ENCODE data around the gene MRPS21. TPM values are rescaled to one million over a fixed set of nuclear protein-coding genes. Genes with fewer than 3 reads are reported as not detected.

Gene MRPS21
- total RNA-seq, 4 donors from 2014 or later, result 34.1 to 49.7 (median 38.0) TPM

GRCh38 chr1:150259217-150259616 is 34.4 kb upstream of the MRPS21 start:
- intact Hi-C loops (cut with DNase I; ENCODE audit: low total_unique reads), result no loop called here
- DNase-seq (ENCODE audit: low spot score in 2 of 2), result no peak
- H3K4me3 ChIP-seq (ENCODE audit: low read depth, poor library complexity, severe bottlenecking), result no peak overlapping the region
- no peak for TF ChIP-seq POLR2A (IDR thresholded peaks at IDR 0.05)
- TF ChIP-seq, protein P1, sequence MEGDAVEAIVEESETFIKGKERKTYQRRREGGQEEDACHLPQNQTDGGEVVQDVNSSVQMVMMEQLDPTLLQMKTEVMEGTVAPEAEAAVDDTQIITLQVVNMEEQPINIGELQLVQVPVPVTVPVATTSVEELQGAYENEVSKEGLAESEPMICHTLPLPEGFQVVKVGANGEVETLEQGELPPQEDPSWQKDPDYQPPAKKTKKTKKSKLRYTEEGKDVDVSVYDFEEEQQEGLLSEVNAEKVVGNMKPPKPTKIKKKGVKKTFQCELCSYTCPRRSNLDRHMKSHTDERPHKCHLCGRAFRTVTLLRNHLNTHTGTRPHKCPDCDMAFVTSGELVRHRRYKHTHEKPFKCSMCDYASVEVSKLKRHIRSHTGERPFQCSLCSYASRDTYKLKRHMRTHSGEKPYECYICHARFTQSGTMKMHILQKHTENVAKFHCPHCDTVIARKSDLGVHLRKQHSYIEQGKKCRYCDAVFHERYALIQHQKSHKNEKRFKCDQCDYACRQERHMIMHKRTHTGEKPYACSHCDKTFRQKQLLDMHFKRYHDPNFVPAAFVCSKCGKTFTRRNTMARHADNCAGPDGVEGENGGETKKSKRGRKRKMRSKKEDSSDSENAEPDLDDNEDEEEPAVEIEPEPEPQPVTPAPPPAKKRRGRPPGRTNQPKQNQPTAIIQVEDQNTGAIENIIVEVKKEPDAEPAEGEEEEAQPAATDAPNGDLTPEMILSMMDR (IDR thresholded peaks at IDR 0.05), result no peak
- WGBS, 2 donors, result 44% methylated on average over 4 of the region's 4 CpGs

DNA sequence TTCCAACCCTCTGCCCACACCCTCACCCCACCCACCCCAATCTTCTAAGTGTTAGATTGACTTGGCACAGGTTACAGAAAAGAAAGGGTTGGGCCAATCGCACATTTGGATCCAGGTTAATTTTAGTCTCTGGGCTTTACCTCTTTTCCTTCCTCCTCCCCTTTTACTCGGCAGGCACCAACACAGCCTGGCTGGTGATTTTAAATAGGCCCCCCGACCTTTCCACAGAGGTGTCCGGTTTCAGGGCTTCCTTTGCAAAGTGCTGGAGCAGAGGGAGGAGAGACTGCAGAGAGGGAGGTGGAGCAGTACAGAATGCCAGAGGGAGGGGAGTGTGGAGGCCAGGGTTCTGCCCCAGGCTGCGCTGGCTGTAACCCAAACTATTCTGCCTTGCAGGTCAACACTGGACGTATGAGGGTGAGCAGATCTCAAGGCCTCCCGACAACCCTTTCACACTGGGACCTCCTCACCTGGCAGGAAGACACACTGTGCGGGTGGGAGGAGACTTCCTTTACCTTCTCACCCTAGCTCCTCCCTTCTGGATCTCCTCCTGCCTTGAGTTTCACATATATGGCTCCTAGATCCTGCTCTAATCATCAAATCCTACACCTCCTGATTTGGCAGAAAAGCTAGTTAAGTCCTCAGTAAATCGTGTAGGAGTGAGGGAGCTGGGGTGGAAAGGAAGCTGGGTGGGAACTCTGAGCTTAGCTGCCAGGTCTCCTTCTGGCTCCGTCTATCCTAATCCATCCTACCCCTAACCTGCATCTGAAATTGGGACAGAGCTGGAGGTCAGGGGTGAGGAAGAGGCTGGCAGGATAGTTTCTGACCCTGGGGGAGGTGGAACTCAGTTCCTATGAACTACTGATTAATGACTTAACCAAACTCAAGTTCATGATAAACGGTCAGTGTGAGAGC is 33.6 kb upstream of the MRPS21 start:
- H3K4me3 ChIP-seq (ENCODE audit: low read depth, poor library complexity, severe bottlenecking), result no peak overlapping the region
- TF ChIP-seq, protein P1 (IDR thresholded peaks at IDR 0.05), result no peak
- no peak for TF ChIP-seq POLR2A (IDR thresholded peaks at IDR 0.05)
- DNase-seq (ENCODE audit: low spot score in 2 of 2), result no peak

GRCh38 chr1:150261367-150261766 is 32.3 kb upstream of the MRPS21 start:
- TF ChIP-seq POLR2A (IDR thresholded peaks at IDR 0.05), result no peak
- TF ChIP-seq, protein P1 (IDR thresholded peaks at IDR 0.05), result no peak
- intact Hi-C loops (cut with DNase I; ENCODE audit: low total_unique reads), result no loop called here
- H3K4me3 ChIP-seq (ENCODE audit: low read depth, poor library complexity, severe bottlenecking), result no peak overlapping the region
- DNase-seq (ENCODE audit: low spot score in 2 of 2), result no peak
- 86 to 90% methylated on average over 6 of the region's 6 CpGs for WGBS, 2 donors

More for the DNA sequence above, 33.6 kb upstream of the MRPS21 start:
- WGBS, 2 donors, result 15 to 23% methylated on average over 11 of the region's 11 CpGs
- intact Hi-C loops (cut with DNase I; ENCODE audit: low total_unique reads), result no loop called here

- intact Hi-C loops (cut with DNase I; ENCODE audit: low total_unique reads), result no loop called here
- no peak for DNase-seq (ENCODE audit: low spot score in 2 of 2)
- H3K4me3 ChIP-seq (ENCODE audit: low read depth, poor library complexity, severe bottlenecking), result no peak overlapping the region
- TF ChIP-seq, protein P1 (IDR thresholded peaks at IDR 0.05), result no peak
- TF ChIP-seq POLR2A (IDR thresholded peaks at IDR 0.05), result no peak
- 77 to 85% methylated on average over 6 of the region's 6 CpGs for WGBS, 2 donors
Observed at GRCh38 chr1:150262388-150263320, 31.0 kb upstream of the MRPS21 start.

- TF ChIP-seq, protein P1 (IDR thresholded peaks at IDR 0.05), result no peak
- TF ChIP-seq POLR2A (IDR thresholded peaks at IDR 0.05), result no peak
- intact Hi-C loops (cut with DNase I; ENCODE audit: low total_unique reads), result no loop called here
- no peak for DNase-seq (ENCODE audit: low spot score in 2 of 2)
- WGBS, 2 donors, result 85% methylated on average over 6 of the region's 6 CpGs
- H3K4me3 ChIP-seq (ENCODE audit: low read depth, poor library complexity, severe bottlenecking), result no peak overlapping the region
Observed at GRCh38 chr1:150263549-150263948, 30.1 kb upstream of the MRPS21 start.
